Pancreas (tissue), 10 donors: ENCODE results near the gene CRYM. TPM values are rescaled to one million over a fixed set of nuclear protein-coding genes. Genes with fewer than 3 reads are reported as not detected.

Experiments
- ATAC-seq, 4 donors: fragments of 200-7000 bp; cut with Tn5 transposase; one replicate each; pipeline versions ENCODE4 v1.8.0 to v1.9.1; 2020; ENCODE audit warnings: mild to moderate bottlenecking in 4 of 4, moderate library complexity in 4 of 4
- DNase-seq, 6 donors: peaks; one replicate each; pipeline ENCODE4 v3.0.0-alpha.2; 2020
- FAIRE-seq: peaks from 2 replicates; lab custom pipeline; 2012; peaks lifted over from hg19 to GRCh38; lab: Jason Lieb, UNC
- H3K27ac ChIP-seq, 4 donors: fragments of 200-600 bp; sonication (generic); 1 replicate in 3 of 4; 2 replicates in 1 of 4; pipeline versions ENCODE4 v1.5.0 to v1.8.0; 2020
- H3K27me3 ChIP-seq, 4 donors: fragments of 200-600 bp; one replicate each; pipeline ENCODE4 v1.8.0; 2021
- H3K36me3 ChIP-seq, 3 donors: fragments of 200-600 bp; sonication (generic) in 1 of 3; one replicate each; pipeline versions ENCODE4 v1.5.0 to v1.8.0; 2020 to 2021
- H3K4me1 ChIP-seq, 3 donors: fragments of 200-600 bp; one replicate each; pipeline ENCODE4 v1.8.0; 2021
- H3K4me3 ChIP-seq, 4 donors: fragments of 200-600 bp; sonication (generic) in 2 of 4; one replicate each; pipeline versions ENCODE4 v1.5.0 to v1.8.0; 2020 to 2021
- H3K9me3 ChIP-seq, 4 donors: fragments of 200-600 bp; one replicate each; pipeline ENCODE4 v1.8.0; 2021
- CTCF ChIP-seq, 4 donors: fragments of 200-600 bp; sonication (generic) in 3 of 4; IDR thresholded peaks; one replicate each; pipeline versions ENCODE4 v1.5.0 to v1.8.0; 2021; ENCODE audit warnings: antibody characterized with exemption in 4 of 4
- whole genome bisulfite sequencing, 2 donors: extraction: QIAGEN DNeasy Blood & Tissue Kit; methylation state at CpG; one replicate each; pipeline ENCODE4 v1.1.7; 2013; 5-methylcytosine and 5-hydroxymethylcytosine counted together
- intact Hi-C, 3 donors: fragments of 100-400 bp; cut with DNase I; formaldehyde crosslinking; loops; one replicate each; pipeline versions ENCODE4 v1.11.1 to v1.14.2; 2022
- polyA plus RNA-seq, 2 donors: library from polyadenylated mRNA; stranded (reverse); fragments of 200-250 nt; gene quantifications; one replicate each; pipeline ENCODE4 v1.2.3, GENCODE V29; 2013
- total RNA-seq, 6 donors: library from RNA; stranded (reverse); fragmentation: NEBNext Ultra II Directional in 4 of 6; extraction: Animal tissue kit (Norgen Biotek cat#: 25700) in 4 of 6; gene quantifications; one replicate each; pipeline versions ENCODE4 v1.2.1 to v1.2.4, GENCODE V29; 2021 to 2023
- donor health status: healthy with polysubstance abuse.
- donor health status: DM: no; HTN: no; CAD: no; lungs with moderate emphysema.
- donor health status: DM: no; HTN: no; CAD: no.
- donor health status: control.
- donor health status: control.
- donor health status: Bipolar disorder and iron deficiency.
- donor health status: DM: yes; HTN: yes; CAD: no.
- donor health status: DM: no; HTN: no; CAD: no.
- donor health status: DM: no; HTN: no; CAD: no.
- donor health status: DM: yes; HTN: yes; CAD: no.

The CRYM gene
- total and polyA plus RNA-seq, 8 donors, result 0.09 to 0.22 (median 0.16) TPM; not detected in 3

GRCh38 chr16:21227866-21228265, 50.2 kb downstream of the CRYM start:
- H3K36me3 ChIP-seq, result no peaks in the 10 kb centered on the region
- no peak overlapping the region for H3K27ac ChIP-seq
- FAIRE-seq (no peak), DNase-seq (no peak), ATAC-seq (no peak)
- no peak for TF ChIP-seq CTCF (IDR thresholded peaks at IDR 0.05)
- H3K27me3 ChIP-seq, result no peaks in the 10 kb centered on the region
- no peak overlapping the region for H3K4me3 ChIP-seq
- intact Hi-C loops, result no loop called here
- H3K9me3 ChIP-seq, result no peaks in the 10 kb centered on the region
- H3K4me1 ChIP-seq, result no peaks in the 10 kb centered on the region

GRCh38 chr16:21226749-21227148, 51.3 kb downstream of the CRYM start:
- Histone ChIP-seq H3K27me3 (no peaks in the 10 kb centered on the region), H3K27ac (no peak overlapping the region), H3K4me1 (no peaks in the 10 kb centered on the region), H3K36me3 (no peaks in the 10 kb centered on the region), H3K9me3 (no peaks in the 10 kb centered on the region), H3K4me3 (no peak overlapping the region)
- DNase-seq (no peak), ATAC-seq (no peak), FAIRE-seq (no peak)
- intact Hi-C loops, result no loop called here
- no peak for TF ChIP-seq CTCF (IDR thresholded peaks at IDR 0.05)

- H3K27me3 ChIP-seq, result no peaks in the 10 kb centered on the region
- no peak overlapping the region for H3K27ac ChIP-seq
- no peak for DNase-seq
- ATAC-seq, result no peak
- WGBS, 2 donors, result 65 to 69% methylated on average over 2 of the region's 2 CpGs
- no peaks in the 10 kb centered on the region for H3K9me3 ChIP-seq
- no peak for FAIRE-seq
- no peak for TF ChIP-seq CTCF (IDR thresholded peaks at IDR 0.05)
- no peak overlapping the region for H3K4me3 ChIP-seq
- H3K36me3 ChIP-seq, result no peaks in the 10 kb centered on the region
- no peaks in the 10 kb centered on the region for H3K4me1 ChIP-seq
- intact Hi-C loops, result no loop called here
Observed at GRCh38 chr16:21224800-21225199, 53.3 kb downstream of the CRYM start.

- no peaks in the 10 kb centered on the region for H3K4me1 ChIP-seq
- H3K4me3 ChIP-seq, result no peak overlapping the region
- no peak overlapping the region for H3K27ac ChIP-seq
- no peak for TF ChIP-seq CTCF (IDR thresholded peaks at IDR 0.05)
- WGBS, 2 donors, result 64 to 65% methylated on average over 9 of the region's 9 CpGs
- intact Hi-C loops, result no loop called here
- FAIRE-seq (no peak), DNase-seq (no peak), ATAC-seq (no peak)
- H3K27me3 ChIP-seq, result no peaks in the 10 kb centered on the region
- H3K36me3 ChIP-seq, result no peaks in the 10 kb centered on the region
- no peaks in the 10 kb centered on the region for H3K9me3 ChIP-seq
Observed at GRCh38 chr16:21223787-21224186, 54.3 kb downstream of the CRYM start.

GRCh38 chr16:21222495-21223337, 55.4 kb downstream of the CRYM start:
- intact Hi-C loops, result no loop called here
- H3K4me3 ChIP-seq, result no peak overlapping the region
- TF ChIP-seq CTCF (IDR thresholded peaks at IDR 0.05), result no peak
- ATAC-seq (no peak), DNase-seq (no peak), FAIRE-seq (no peak)
- H3K27me3 ChIP-seq, result no peaks in the 10 kb centered on the region
- H3K36me3 ChIP-seq, result no peaks in the 10 kb centered on the region
- no peaks in the 10 kb centered on the region for H3K9me3 ChIP-seq
- H3K4me1 ChIP-seq, result no peaks in the 10 kb centered on the region
- H3K27ac ChIP-seq, result no peak overlapping the region
- WGBS, 2 donors, result 60 to 78% methylated on average over 4 of the region's 4 CpGs
